ENCODE results near the gene FABP1.

- no peak for TF ChIP-seq CTCF (IDR thresholded peaks at IDR 0.05)
- no peak for TF ChIP-seq POLR2A (IDR thresholded peaks at IDR 0.05)
- TF ChIP-seq EP300 (IDR thresholded peaks at IDR 0.05) = no peak
Measured at GRCh38 chr2:88172882-88173281, 45.0 kb upstream of the FABP1 start.
